Measurements from ENCODE around the gene ANKRD40.
"Not testable (repeated sequence)": the region's sequence is repeated elsewhere in the genome, so short reads cannot be mapped to it uniquely, and the experiment has no call there.

The ANKRD40 gene

GRCh38 chr17:50710025-50710424, 2.3 kb upstream of the ANKRD40 start:
- no peak for DNase-seq

- not testable (repeated sequence) for DNase-seq
These were observed 1.3 kb upstream of the ANKRD40 start for GRCh38 chr17:50709053-50709452.

- peak; percentile 60 for DNase-seq
These were observed 611 bp upstream of the ANKRD40 start for GRCh38 chr17:50708050-50709000.

GRCh38 chr17:50703162-50703561, 4.6 kb downstream of the ANKRD40 start:
- DNase-seq = no peak

- no peak for DNase-seq
These were observed 8.3 kb downstream of the ANKRD40 start for GRCh38 chr17:50699410-50699809.

GRCh38 chr17:50697663-50698272, 9.9 kb downstream of the ANKRD40 start:
- DNase-seq = no peak

- no peak for DNase-seq
These were observed 10.7 kb downstream of the ANKRD40 start for GRCh38 chr17:50697062-50697461.

GRCh38 chr17:50696365-50696879, 11.3 kb downstream of the ANKRD40 start:
- no peak for DNase-seq

GRCh38 chr17:50693036-50693682, 14.6 kb downstream of the ANKRD40 start:
- no peak for DNase-seq

GRCh38 chr17:50692448-50693035, 15.2 kb downstream of the ANKRD40 start:
- DNase-seq = no peak

- no peak for DNase-seq
These were observed 15.9 kb downstream of the ANKRD40 start for GRCh38 chr17:50691550-50692447.

- DNase-seq = no peak
These were observed 16.7 kb downstream of the ANKRD40 start for GRCh38 chr17:50690887-50691549.

GRCh38 chr17:50689956-50690886, 17.5 kb downstream of the ANKRD40 start:
- DNase-seq = no peak

GRCh38 chr17:50689251-50689650, 18.5 kb downstream of the ANKRD40 start:
- no peak for DNase-seq

GRCh38 chr17:50688245-50688644, 19.5 kb downstream of the ANKRD40 start:
- DNase-seq = no peak

GRCh38 chr17:50687200-50688066, 20.3 kb downstream of the ANKRD40 start:
- no peak for DNase-seq

GRCh38 chr17:50686494-50687199, 21.1 kb downstream of the ANKRD40 start:
- no peak for DNase-seq

- DNase-seq = no peak
These were observed 21.8 kb downstream of the ANKRD40 start for GRCh38 chr17:50685691-50686493.
